ENCODE data around the gene PSMD8.
"Not testable (repeated sequence)": the region's sequence is repeated elsewhere in the genome, so short reads cannot be mapped to it uniquely, and the experiment has no call there.

Gene PSMD8

GRCh38 chr19:38387550-38388348 lies 13.4 kb downstream of the PSMD8 start, which contains the start of gene GGN:
Gene GGN (minus strand): TSS chr19:38388034. CDS start chr19:38387261, 773 bp downstream.
- peak; percentile 65 for DNase-seq (ENCODE audit: low read depth)

DNA sequence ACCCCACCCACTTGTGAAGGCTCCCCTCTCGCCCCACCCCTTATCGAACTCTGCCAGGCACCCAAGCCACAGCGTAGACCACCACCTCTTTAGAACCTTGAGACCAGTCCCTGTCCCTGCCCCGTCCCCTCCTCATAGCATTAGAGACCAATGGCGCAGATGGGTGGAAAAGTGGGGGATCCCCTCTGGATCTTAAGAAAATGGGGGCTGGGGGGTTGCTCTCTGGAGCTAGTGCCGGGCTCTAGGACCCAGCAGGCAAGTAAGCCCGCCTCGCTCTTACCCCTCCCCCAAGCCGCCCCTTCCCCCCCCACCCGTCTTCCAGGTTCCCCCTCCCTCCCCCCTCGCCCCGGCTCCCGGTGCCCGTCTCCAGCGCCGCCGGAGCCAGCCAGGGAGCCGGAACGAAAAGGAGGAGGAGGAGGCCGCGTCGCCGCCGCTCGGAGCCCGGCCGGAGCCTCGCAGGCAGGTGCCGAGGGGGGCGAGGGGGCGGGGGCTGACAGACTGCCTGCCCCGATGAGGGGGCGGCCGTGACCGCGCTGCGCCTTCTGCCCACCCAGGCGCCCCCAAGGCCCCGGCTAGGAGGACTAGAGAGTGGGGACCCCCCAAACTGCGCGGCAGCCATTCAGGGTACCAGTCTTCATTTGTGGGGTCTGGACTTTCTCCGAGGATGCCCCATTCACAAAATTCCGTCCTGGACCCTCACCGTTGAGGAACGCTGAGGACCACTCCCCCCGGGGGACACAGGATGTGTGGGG lies 14.2 kb downstream of the PSMD8 start, which contains the start of gene SPRED3:
Gene SPRED3 (plus strand): TSS at position 349 of the 752 bp plus-strand sequence. CDS start 1,606 bp downstream, outside the sequence.
- no peak for DNase-seq (ENCODE audit: low read depth)

GRCh38 chr19:38389101-38389925 lies 14.9 kb downstream of the PSMD8 start:
- DNase-seq (ENCODE audit: low read depth), result no peak

DNA sequence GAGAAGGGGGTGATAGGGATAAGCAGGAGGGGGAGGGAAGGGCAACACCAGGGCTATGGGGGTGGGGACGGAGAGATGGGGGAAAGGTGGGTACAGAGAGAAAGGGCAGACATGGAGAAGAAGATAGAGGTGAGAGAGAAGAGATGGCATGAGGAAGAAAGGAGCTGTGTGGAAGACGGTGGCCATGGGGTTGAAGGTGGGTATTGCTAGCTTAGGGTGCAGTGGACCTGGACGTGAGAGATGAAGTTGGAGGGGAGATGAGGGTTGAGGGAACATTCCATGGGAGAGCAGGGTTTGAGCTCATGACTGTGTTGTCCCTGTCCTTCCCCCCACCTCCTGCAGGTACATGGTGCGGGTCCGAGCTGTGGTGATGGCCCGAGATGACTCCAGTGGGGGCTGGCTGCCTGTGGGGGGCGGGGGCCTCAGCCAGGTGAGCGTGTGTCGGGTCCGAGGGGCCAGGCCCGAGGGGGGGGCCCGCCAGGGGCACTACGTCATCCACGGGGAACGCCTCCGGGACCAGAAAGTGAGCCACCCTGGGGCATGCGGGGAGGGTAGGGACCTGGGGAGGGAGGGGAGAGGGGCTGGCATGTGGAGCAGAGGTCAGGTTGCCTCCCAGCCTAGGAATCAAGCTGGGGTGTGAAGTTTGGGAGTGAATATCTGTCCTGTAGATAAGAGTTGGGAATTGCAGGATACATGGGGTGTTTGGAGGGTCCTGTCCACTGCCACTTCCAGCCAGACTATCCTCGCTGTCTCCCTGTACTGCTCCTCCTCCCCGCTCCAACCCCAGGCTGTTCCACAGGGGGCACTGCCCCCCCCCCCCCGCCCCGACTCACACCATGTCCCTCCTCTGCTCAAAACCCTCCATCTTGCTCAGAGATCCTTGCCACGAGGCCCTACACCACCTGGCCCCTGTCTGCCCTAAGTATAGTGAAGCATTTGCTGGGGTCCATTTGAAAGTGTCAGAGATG lies 15.9 kb downstream of the PSMD8 start:
- no peak for DNase-seq (ENCODE audit: low read depth)

DNA sequence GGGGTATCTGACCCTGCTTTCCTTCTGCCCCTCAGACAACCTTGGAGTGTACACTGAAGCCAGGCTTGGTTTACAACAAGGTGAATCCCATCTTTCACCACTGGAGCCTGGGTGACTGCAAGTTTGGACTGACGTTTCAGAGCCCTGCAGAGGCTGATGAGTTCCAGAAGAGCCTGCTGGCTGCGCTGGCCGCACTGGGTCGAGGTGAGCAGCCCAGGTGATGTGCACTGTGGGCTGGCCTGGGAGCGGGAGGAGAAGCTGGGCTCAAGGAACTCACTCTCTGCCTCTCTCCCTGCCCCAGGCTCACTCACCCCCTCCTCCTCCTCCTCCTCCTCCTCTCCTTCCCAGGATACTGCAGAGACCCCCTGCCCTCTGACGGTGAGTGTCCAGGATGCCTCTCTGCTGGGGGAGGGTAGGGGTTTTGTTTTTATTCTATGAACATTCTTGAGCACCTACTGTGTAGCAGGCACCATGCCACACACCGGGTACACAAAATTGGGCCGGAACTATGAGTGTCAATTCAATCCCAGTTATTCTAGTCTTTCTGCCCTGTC lies 17.6 kb downstream of the PSMD8 start:
- DNase-seq (ENCODE audit: low read depth), result no peak

DNA sequence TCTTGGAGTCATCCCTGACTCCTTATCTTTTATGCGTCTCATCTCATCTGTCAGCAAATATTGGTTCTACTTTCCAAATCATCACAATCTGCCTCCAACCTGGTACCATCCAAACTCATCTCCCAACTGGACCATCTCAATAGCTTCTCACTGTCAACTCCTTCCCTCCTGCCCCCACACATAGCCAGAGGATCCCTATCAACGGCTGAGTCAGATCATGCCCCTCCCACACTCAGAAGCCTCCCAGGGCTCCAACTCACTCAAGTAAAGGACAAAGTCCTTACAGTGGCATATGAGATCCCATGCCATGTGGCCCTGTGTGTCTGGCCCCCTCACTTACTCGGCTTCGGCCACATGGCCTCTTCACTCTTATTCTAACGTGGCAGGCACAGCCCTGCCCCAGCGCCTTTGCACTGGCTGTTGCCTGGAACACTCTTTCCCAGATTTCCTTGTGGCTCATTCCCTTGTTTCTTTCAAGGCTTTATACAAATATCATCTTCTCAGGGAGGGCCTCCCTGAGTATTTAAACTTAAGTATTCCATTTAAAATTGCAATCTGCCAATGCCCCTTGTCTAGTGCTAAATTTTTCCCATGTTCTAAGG lies 18.4 kb downstream of the PSMD8 start:
- no peak for DNase-seq (ENCODE audit: low read depth)

- DNase-seq (ENCODE audit: low read depth), result peak; percentile 68
Measured at GRCh38 chr19:38394488-38394887, 20.1 kb downstream of the PSMD8 start.

DNA sequence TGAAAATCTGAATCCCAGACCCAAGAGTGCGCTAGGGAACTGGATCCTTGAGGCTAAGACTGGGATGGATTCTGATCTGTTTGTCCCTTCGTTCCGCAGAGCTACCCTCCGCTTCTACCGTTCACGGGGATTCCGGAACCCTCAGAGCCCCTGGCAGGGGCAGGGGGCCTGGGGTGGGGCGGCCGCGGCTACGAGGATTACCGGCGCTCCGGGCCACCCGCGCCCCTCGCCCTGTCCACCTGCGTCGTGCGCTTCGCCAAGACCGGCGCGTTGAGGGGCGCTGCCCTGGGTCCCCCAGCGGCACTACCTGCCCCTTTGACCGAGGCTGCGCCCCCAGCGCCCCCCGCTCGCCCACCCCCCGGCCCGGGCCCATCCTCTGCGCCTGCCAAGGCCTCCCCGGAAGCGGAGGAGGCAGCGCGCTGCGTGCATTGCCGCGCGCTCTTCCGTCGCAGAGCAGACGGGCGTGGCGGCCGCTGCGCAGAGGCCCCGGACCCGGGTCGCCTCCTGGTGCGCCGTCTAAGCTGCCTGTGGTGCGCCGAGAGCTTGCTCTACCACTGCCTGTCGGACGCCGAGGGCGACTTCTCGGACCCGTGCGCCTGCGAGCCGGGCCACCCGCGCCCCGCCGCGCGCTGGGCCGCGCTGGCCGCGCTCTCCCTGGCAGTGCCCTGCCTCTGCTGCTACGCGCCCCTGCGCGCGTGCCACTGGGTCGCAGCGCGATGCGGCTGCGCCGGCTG lies 21.2 kb downstream of the PSMD8 start:
- DNase-seq (ENCODE audit: low read depth), result peak; percentile 38

DNA sequence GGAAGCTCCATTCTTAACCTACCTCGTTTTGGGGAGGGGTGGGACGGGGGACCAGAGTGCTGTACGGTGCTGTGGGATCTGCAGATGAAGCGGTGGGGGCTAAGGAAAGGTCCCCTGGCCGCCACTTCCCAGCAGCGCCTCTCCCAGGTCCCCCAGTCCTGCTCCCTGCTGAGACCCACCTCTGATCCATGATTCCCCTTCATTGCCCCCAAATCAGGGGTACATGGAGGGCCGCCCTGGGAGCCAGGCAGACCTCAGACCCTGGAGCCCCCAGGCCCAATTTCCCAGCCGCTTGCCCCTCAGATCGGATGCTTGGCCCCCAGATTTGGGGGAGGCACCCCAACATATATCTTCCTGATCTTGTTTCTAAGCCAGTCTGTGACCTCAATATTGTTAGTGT lies 24.7 kb downstream of the PSMD8 start:
- no peak for DNase-seq (ENCODE audit: low read depth)

GRCh38 chr19:38399537-38399936 lies 25.2 kb downstream of the PSMD8 start:
- no peak for DNase-seq (ENCODE audit: low read depth)

- DNase-seq (ENCODE audit: low read depth), result no peak
Measured at GRCh38 chr19:38400361-38400760, 26.0 kb downstream of the PSMD8 start.

GRCh38 chr19:38401148-38401547 lies 26.8 kb downstream of the PSMD8 start:
- no peak for DNase-seq (ENCODE audit: low read depth)

DNA sequence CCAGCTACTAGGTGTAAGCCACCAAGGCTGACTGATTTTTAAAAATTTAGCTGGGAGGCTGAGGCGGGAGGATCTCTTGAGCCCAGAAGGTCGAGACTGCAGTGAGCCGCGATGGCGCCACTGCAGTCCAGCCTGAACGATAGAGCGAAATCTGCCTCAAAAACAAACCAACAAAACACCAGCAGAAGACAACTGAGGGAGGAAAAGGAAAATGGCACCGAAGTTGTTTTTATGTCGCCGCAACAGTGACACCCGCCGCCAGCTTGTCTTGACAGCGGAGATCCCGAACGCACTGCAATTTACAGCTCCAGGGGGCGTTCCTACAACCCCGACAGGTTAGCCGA lies 28.2 kb downstream of the PSMD8 start:
- no peak for DNase-seq (ENCODE audit: low read depth)

- peak; percentile 98 for DNase-seq (ENCODE audit: low read depth)
Measured at GRCh38 chr19:38402967-38403674, 28.8 kb downstream of the PSMD8 start, which contains the start of gene FAM98C. Gene FAM98C (plus strand): TSS chr19:38403093. CDS start chr19:38403154, 61 bp downstream.

DNA sequence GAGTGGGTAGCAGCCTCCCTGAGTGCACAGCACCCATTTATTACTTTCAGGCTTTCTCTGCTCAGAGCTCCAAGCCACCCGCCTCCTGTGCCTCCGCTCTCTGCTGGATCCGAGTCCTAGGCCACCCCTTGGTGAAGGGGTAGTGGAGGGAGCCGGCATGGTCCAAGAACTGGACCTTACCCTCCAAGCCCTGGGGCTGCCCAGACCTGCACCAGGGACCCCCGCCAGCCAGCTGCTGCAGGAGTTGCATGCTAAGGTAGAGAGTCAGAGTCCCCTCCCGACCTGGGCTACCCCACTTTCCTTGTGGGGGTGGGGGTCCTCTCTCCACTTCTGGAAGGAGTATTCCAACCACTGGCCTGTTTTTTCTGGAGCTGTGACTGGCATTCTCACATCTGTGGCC lies 30.5 kb downstream of the PSMD8 start:
- no peak for DNase-seq (ENCODE audit: low read depth)

DNA sequence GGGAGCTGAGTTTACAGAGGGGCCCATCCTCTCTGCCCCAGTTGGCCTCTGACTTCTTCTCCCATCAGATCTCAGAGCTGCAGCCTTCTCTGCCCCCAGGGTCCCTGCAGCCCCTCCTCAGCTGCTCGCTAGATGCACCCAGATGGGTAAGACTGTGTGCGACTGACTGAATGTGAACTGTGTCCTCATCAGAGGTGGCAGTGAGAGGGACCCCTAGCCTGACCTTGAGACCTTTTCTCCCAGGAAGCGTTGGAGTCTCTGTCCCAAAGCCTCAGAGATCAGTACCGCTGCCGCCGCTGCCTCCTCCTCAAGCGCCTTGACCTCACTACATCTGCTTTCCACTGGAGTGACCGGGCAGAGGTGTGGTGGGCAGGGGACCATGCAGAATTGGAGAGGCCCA lies 30.9 kb downstream of the PSMD8 start:
- no peak for DNase-seq (ENCODE audit: low read depth)

DNA sequence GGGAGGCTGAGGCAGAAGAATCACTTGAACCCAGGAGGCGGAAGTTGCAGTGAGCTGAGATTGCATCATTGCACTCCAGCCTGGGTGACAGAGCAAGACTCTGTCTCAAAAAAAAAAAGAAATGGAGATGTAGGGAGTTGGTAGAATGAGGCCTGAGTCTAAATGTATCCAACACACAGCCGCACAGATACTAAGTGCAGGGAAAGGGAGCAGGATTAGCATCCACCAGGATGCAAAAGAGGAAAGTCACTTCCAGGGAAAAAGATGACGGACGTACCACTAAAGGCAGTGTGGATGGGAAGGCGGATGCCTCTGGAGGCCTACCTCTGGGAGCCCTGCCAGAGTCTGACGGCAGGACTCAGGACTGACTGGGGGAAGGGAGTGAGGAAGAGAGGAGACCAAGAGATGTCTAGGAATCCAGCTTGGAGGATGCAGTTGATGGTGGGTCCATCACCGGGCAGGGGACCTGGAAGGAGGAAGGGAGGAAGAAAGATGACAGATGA lies 35.3 kb downstream of the PSMD8 start:
- DNase-seq (ENCODE audit: low read depth), result no peak

GRCh38 chr19:38410407-38410806 lies 36.0 kb downstream of the PSMD8 start:
- not testable (repeated sequence) for DNase-seq (ENCODE audit: low read depth)

Measured in activated T-cell treated with anti-CD3 and anti-CD28 coated beads for 24 hours (primary cell).